GM19463 (cell line): ENCODE measurements around the gene PPP1R1C.

Experiments
- ATAC-seq: cut with Tn5 transposase; IDR thresholded peaks from one replicate; pipeline ENCODE4 v1.9.1; 2021; ENCODE audit warnings: mild to moderate bottlenecking, moderate library complexity; ENCODE audit not compliant: unreplicated experiment

The PPP1R1C gene

GRCh38 chr2:182058056-182058455 is 72.4 kb downstream of the PPP1R1C start:
- no peak for ATAC-seq

- ATAC-seq = no peak
Measured at GRCh38 chr2:182061739-182062138, 76.1 kb downstream of the PPP1R1C start.

GRCh38 chr2:182062329-182062972 is 76.8 kb downstream of the PPP1R1C start:
- no peak for ATAC-seq

GRCh38 chr2:182064019-182064778 is 78.5 kb downstream of the PPP1R1C start:
- no peak for ATAC-seq

- no peak for ATAC-seq
Measured at GRCh38 chr2:182066400-182067087, 80.9 kb downstream of the PPP1R1C start.

- no peak for ATAC-seq
Measured at GRCh38 chr2:182067393-182067792, 81.7 kb downstream of the PPP1R1C start.

- ATAC-seq = no peak
Measured at GRCh38 chr2:182068811-182069210, 83.2 kb downstream of the PPP1R1C start.

GRCh38 chr2:182069416-182069815 is 83.8 kb downstream of the PPP1R1C start:
- ATAC-seq = no peak

- no peak for ATAC-seq
Measured at GRCh38 chr2:182069908-182070307, 84.3 kb downstream of the PPP1R1C start.

- ATAC-seq = no peak
Measured at GRCh38 chr2:182070736-182071135, 85.1 kb downstream of the PPP1R1C start.

- no peak for ATAC-seq
Measured at GRCh38 chr2:182072861-182073260, 87.2 kb downstream of the PPP1R1C start.

- no peak for ATAC-seq
Measured at GRCh38 chr2:182073613-182074012, 88.0 kb downstream of the PPP1R1C start.

GRCh38 chr2:182077023-182077422 is 91.4 kb downstream of the PPP1R1C start:
- no peak for ATAC-seq

- peak; percentile 50 for ATAC-seq
Measured at GRCh38 chr2:182077448-182078142, 91.9 kb downstream of the PPP1R1C start.

- ATAC-seq = no peak
Measured at GRCh38 chr2:182078988-182079602, 93.4 kb downstream of the PPP1R1C start.

- ATAC-seq = no peak
Measured at GRCh38 chr2:182080493-182080892, 94.8 kb downstream of the PPP1R1C start.

GRCh38 chr2:182081602-182082260 is 96.1 kb downstream of the PPP1R1C start:
- no peak for ATAC-seq

GRCh38 chr2:182088681-182089320 is 103.1 kb downstream of the PPP1R1C start:
- ATAC-seq = no peak

- no peak for ATAC-seq
Measured at GRCh38 chr2:182090486-182090885, 104.8 kb downstream of the PPP1R1C start.
